HepG2 (cell line): ENCODE measurements around the gene NKX1-2. TPM values are rescaled to one million over a fixed set of nuclear protein-coding genes. Genes with fewer than 3 reads are reported as not detected.

ENCODE experiments used
- CBX1 ChIP-seq: IDR thresholded peaks from one replicate; pipeline ENCODE4 v1.6.1; 2016; ENCODE audit warnings: antibody characterized with exemption, low read depth
- FOXP1 ChIP-seq, 2 experiments: fragments of 450-650 bp in 1 of 2; IDR thresholded peaks; 2 replicates each; pipeline ENCODE4 v1.6.1; 2017 to 2018; ENCODE audit warnings: antibody characterized with exemption in 1 of 2
- MIER2 ChIP-seq: IDR thresholded peaks from 2 replicates; pipeline ENCODE4 v1.6.1; 2016; ENCODE audit warnings: missing biosample characterization, missing genetic modification reagents
- RNF2 ChIP-seq: fragments of 450-650 bp; conservative IDR thresholded peaks from 2 replicates; pipeline ENCODE4 v1.6.1; 2016; ENCODE audit warnings: low read depth
- YEATS2 ChIP-seq: sonication (generic); formaldehyde crosslinking; IDR thresholded peaks from 2 replicates; pipeline ENCODE4 v1.4.0; 2020; ENCODE audit warnings: missing genetic modification reagents, borderline replicate concordance
- ZNF138 ChIP-seq: sonication (generic); formaldehyde crosslinking; IDR thresholded peaks from 2 replicates; pipeline ENCODE4 v1.5.0; 2020; ENCODE audit warnings: mild to moderate bottlenecking, low read depth, missing genetic modification reagents
- ZNF205 ChIP-seq: IDR thresholded peaks from 2 replicates; pipeline ENCODE4 v1.6.1; 2018; ENCODE audit warnings: missing biosample characterization, missing genetic modification reagents
- ZNF34 ChIP-seq: sonication (generic); formaldehyde crosslinking; IDR thresholded peaks from 2 replicates; pipeline ENCODE4 v1.4.0; 2020; ENCODE audit warnings: mild to moderate bottlenecking, missing genetic modification reagents, borderline replicate concordance
- ZNF737 ChIP-seq: sonication (generic); formaldehyde crosslinking; IDR thresholded peaks from 2 replicates; pipeline ENCODE4 v1.5.0; 2020; ENCODE audit warnings: missing genetic modification reagents, mild to moderate bottlenecking, borderline replicate concordance
- ZNF746 ChIP-seq: sonication (generic); formaldehyde crosslinking; IDR thresholded peaks from 2 replicates; pipeline ENCODE4 v1.8.0; 2022; ENCODE audit warnings: mild to moderate bottlenecking, missing genetic modification reagents
- ZZZ3 ChIP-seq: sonication (generic); formaldehyde crosslinking; IDR thresholded peaks from 2 replicates; pipeline ENCODE4 v1.4.0; 2020; ENCODE audit warnings: missing genetic modification reagents, mild to moderate bottlenecking, borderline replicate concordance
- polyA plus RNA-seq, 8 experiments: library from polyadenylated mRNA; depleted of rRNA in 3 of 8; stranded (reverse) in 7 of 8; unstranded in 1 of 8; fragments of >200 nt; fragmentation: Illumina TruSeq in 4 of 8; extraction: Trizol in 4 of 8; gene quantifications; 2 replicates each; pipeline versions ENCODE4 v1.2.1 to v1.2.3, GENCODE V29; 2011 to 2016; ENCODE audit warnings: low read depth in 4 of 8, missing spikeins in 1 of 8, mixed read lengths in 1 of 8; ENCODE audit not compliant: insufficient read depth in 1 of 8
- total RNA-seq, 5 experiments: library from RNA; depleted of rRNA; stranded (reverse); fragments of >200 nt; fragmentation: Illumina TruSeq; extraction: Trizol; gene quantifications; 2 replicates each; pipeline ENCODE4 v1.2.3, GENCODE V29; 2016; ENCODE audit warnings: low read depth in 1 of 5
- TF ChIP-seq, protein P1 (sequence below), 2 experiments: sonication (generic) in 1 of 2; formaldehyde crosslinking in 1 of 2; IDR thresholded peaks; 2 replicates each; pipeline versions ENCODE4 v1.6.1 to v1.9.0; 2014 to 2022; ENCODE audit warnings: antibody characterized with exemption in 1 of 2, borderline replicate concordance in 1 of 2, inconsistent platforms in 1 of 2, low read depth in 1 of 2, missing genetic modification reagents in 1 of 2
- TF ChIP-seq, protein P2 (sequence below): fragments of 450-650 bp; IDR thresholded peaks from 2 replicates; pipeline ENCODE4 v1.6.1; 2017
- TF ChIP-seq, protein P3 (sequence below): sonication (generic); formaldehyde crosslinking; conservative IDR thresholded peaks from 2 replicates; pipeline ENCODE4 v1.8.1; 2023; ENCODE audit warnings: missing genetic modification reagents
- TF ChIP-seq, protein P4 (sequence below): sonication (generic); formaldehyde crosslinking; IDR thresholded peaks from 2 replicates; pipeline ENCODE4 v1.5.1; 2020; ENCODE audit warnings: missing genetic modification reagents, mild to moderate bottlenecking, borderline replicate concordance
- TF ChIP-seq, protein P5 (sequence below): sonication (generic); formaldehyde crosslinking; IDR thresholded peaks from 2 replicates; pipeline ENCODE4 v1.8.1; 2023; ENCODE audit warnings: missing genetic modification reagents, inconsistent platforms, borderline replicate concordance

NKX1-2 gene
- total and polyA plus RNA-seq, 2 of the 13 experiments (the other 11 are each of a cell fraction or from before 2014, with no cell fraction given): not detected

DNA sequence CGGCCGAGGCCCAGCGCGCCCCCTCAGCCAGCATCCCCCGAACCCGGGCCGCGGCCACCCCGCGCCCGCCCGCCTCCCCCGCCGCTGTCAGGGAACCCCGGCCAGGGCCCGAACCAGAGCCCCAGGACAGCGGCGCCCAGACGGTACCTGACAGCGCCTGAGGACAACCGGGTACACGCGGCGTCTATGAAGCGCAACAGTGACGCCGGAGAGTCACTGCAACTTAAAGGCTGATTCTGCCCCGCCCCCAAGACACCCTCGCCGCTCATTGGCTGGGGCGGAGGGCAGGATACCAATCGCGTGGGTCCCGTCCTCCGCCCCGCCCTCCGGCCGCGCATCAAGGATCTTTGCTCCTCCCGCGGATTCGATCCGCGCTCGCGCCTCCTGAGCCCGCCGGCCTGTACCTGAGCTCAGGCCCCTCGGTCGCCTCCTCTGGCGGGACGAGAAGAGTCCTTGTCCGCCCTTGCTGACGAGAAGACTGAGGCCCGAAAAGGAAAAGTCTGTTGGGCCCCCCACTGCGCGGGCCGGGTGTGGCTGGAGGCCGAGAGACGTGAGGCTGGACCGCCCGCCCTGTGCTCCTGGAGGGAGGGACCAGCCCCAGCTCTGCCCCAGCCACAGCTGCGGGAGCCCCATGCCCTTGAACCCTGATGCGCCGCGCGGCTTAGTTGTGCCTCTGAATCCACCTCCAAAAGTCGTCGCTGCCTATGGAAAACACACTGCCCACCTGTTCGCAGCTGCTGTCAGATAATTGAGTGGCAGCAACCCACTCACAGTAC lies 30.9 kb downstream of the NKX1-2 start, which contains the start of gene OAT (continued):
- TF ChIP-seq, protein P1, sequence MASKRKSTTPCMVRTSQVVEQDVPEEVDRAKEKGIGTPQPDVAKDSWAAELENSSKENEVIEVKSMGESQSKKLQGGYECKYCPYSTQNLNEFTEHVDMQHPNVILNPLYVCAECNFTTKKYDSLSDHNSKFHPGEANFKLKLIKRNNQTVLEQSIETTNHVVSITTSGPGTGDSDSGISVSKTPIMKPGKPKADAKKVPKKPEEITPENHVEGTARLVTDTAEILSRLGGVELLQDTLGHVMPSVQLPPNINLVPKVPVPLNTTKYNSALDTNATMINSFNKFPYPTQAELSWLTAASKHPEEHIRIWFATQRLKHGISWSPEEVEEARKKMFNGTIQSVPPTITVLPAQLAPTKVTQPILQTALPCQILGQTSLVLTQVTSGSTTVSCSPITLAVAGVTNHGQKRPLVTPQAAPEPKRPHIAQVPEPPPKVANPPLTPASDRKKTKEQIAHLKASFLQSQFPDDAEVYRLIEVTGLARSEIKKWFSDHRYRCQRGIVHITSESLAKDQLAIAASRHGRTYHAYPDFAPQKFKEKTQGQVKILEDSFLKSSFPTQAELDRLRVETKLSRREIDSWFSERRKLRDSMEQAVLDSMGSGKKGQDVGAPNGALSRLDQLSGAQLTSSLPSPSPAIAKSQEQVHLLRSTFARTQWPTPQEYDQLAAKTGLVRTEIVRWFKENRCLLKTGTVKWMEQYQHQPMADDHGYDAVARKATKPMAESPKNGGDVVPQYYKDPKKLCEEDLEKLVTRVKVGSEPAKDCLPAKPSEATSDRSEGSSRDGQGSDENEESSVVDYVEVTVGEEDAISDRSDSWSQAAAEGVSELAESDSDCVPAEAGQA (IDR thresholded peaks at IDR 0.05; ENCODE audit: low read depth): 0 out of 2 replicates have a peak, but pooled peaks have one; percentile 32
- TF ChIP-seq, protein P1 (CRISPR knock-in tag; IDR thresholded peaks at IDR 0.05; ENCODE audit: borderline replicate concordance): no peak
- no peak for TF ChIP-seq ZNF737 (CRISPR knock-in tag)
- 0 out of 2 replicates have a peak, but pooled peaks have one; percentile 55 for TF ChIP-seq RNF2
- peak; percentile 30; the same call in 1 of the 2 replicates for TF ChIP-seq YEATS2
- 0 out of 2 replicates have a peak, but pooled peaks have one; percentile 18 for TF ChIP-seq MIER2 (CRISPR knock-in tag)
- TF ChIP-seq, protein P2, sequence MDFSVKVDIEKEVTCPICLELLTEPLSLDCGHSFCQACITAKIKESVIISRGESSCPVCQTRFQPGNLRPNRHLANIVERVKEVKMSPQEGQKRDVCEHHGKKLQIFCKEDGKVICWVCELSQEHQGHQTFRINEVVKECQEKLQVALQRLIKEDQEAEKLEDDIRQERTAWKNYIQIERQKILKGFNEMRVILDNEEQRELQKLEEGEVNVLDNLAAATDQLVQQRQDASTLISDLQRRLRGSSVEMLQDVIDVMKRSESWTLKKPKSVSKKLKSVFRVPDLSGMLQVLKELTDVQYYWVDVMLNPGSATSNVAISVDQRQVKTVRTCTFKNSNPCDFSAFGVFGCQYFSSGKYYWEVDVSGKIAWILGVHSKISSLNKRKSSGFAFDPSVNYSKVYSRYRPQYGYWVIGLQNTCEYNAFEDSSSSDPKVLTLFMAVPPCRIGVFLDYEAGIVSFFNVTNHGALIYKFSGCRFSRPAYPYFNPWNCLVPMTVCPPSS: no peak
- peak; percentile 13 for TF ChIP-seq CBX1
- no peak for TF ChIP-seq ZNF138
- TF ChIP-seq, protein P3, sequence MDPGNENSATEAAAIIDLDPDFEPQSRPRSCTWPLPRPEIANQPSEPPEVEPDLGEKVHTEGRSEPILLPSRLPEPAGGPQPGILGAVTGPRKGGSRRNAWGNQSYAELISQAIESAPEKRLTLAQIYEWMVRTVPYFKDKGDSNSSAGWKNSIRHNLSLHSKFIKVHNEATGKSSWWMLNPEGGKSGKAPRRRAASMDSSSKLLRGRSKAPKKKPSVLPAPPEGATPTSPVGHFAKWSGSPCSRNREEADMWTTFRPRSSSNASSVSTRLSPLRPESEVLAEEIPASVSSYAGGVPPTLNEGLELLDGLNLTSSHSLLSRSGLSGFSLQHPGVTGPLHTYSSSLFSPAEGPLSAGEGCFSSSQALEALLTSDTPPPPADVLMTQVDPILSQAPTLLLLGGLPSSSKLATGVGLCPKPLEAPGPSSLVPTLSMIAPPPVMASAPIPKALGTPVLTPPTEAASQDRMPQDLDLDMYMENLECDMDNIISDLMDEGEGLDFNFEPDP (CRISPR knock-in tag): no peak
- peak; percentile 46; the same call in 1 of the 2 replicates for TF ChIP-seq ZNF205
- TF ChIP-seq, protein P4, sequence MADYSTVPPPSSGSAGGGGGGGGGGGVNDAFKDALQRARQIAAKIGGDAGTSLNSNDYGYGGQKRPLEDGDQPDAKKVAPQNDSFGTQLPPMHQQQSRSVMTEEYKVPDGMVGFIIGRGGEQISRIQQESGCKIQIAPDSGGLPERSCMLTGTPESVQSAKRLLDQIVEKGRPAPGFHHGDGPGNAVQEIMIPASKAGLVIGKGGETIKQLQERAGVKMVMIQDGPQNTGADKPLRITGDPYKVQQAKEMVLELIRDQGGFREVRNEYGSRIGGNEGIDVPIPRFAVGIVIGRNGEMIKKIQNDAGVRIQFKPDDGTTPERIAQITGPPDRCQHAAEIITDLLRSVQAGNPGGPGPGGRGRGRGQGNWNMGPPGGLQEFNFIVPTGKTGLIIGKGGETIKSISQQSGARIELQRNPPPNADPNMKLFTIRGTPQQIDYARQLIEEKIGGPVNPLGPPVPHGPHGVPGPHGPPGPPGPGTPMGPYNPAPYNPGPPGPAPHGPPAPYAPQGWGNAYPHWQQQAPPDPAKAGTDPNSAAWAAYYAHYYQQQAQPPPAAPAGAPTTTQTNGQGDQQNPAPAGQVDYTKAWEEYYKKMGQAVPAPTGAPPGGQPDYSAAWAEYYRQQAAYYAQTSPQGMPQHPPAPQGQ: no peak
- no peak for TF ChIP-seq ZZZ3
- TF ChIP-seq, protein P5, sequence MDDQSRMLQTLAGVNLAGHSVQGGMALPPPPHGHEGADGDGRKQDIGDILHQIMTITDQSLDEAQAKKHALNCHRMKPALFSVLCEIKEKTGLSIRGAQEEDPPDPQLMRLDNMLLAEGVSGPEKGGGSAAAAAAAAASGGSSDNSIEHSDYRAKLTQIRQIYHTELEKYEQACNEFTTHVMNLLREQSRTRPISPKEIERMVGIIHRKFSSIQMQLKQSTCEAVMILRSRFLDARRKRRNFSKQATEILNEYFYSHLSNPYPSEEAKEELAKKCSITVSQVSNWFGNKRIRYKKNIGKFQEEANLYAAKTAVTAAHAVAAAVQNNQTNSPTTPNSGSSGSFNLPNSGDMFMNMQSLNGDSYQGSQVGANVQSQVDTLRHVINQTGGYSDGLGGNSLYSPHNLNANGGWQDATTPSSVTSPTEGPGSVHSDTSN (CRISPR knock-in tag): no peak
- TF ChIP-seq ZNF746 (CRISPR knock-in tag): no peak
- TF ChIP-seq FOXP1 (IDR thresholded peaks at IDR 0.05): no peak
- TF ChIP-seq FOXP1 (CRISPR knock-in tag; IDR thresholded peaks at IDR 0.05): no peak
- no peak for TF ChIP-seq ZNF34 (CRISPR knock-in tag)
